Neural progenitor cell (in vitro differentiated cells): ENCODE measurements around the gene COA4.

Experiments used
- EZH2 ChIP-seq: fragments of 200-600 bp; sonication (generic); IDR thresholded peaks from 2 replicates; pipeline ENCODE4 v1.6.1; 2017; ENCODE audit warnings: antibody characterized with exemption, mild to moderate bottlenecking, moderate library complexity
- EZH2phosphoT487 ChIP-seq: fragments of 200-600 bp; sonication (generic); IDR thresholded peaks from 2 replicates; pipeline ENCODE4 v1.6.1; 2017; ENCODE audit warnings: antibody characterized with exemption
- TF ChIP-seq, protein P1 (sequence below): fragments of 200-600 bp; sonication (generic); IDR thresholded peaks from 2 replicates; pipeline ENCODE4 v1.5.1; 2017; ENCODE audit warnings: antibody characterized with exemption, mild to moderate bottlenecking

DNA sequence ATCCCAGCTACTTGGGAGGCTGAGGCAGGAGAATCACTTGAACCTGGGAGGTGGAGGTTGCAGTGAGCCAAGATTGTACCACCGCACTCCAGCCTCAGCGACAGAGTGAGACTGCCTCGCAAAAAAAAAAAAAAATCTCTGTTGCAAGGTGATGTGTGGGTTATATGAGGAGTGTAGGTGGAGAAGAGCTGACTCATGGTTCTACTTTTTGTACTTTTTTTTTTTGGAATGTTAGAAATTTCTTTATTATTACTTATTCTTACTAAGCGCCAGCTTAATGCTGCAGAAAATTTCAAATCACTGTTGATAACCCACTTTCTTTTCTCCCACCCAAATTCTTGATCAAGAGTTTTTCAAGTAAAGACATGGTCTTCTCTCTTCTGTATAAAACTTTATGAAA, 44.5 kb upstream of the COA4 start:
- TF ChIP-seq, protein P1, sequence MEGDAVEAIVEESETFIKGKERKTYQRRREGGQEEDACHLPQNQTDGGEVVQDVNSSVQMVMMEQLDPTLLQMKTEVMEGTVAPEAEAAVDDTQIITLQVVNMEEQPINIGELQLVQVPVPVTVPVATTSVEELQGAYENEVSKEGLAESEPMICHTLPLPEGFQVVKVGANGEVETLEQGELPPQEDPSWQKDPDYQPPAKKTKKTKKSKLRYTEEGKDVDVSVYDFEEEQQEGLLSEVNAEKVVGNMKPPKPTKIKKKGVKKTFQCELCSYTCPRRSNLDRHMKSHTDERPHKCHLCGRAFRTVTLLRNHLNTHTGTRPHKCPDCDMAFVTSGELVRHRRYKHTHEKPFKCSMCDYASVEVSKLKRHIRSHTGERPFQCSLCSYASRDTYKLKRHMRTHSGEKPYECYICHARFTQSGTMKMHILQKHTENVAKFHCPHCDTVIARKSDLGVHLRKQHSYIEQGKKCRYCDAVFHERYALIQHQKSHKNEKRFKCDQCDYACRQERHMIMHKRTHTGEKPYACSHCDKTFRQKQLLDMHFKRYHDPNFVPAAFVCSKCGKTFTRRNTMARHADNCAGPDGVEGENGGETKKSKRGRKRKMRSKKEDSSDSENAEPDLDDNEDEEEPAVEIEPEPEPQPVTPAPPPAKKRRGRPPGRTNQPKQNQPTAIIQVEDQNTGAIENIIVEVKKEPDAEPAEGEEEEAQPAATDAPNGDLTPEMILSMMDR: no peak
- TF ChIP-seq EZH2: no peak
- no peak for TF ChIP-seq EZH2phosphoT487
